Frontal cortex (tissue), 4 donors: ENCODE data around the gene CC2D1A. TPM values are rescaled to one million over a fixed set of nuclear protein-coding genes. Genes with fewer than 3 reads are reported as not detected.
"Not testable (repeated sequence)": the region's sequence is repeated elsewhere in the genome, so short reads cannot be mapped to it uniquely, and the experiment has no call there.

Experiments used
- DNase-seq, 2 donors: peaks; one replicate each; pipeline ENCODE4 v3.0.0; 2012; ENCODE audit warnings: low spot score in 2 of 2
- FAIRE-seq: peaks from 2 replicates; lab custom pipeline; 2012; peaks lifted over from hg19 to GRCh38; lab: Jason Lieb, UNC
- total RNA-seq: library from RNA; depleted of rRNA; stranded (reverse); fragments of >200 nt; gene quantifications from one replicate; pipeline ENCODE4 v1.2.3, GENCODE V29; 2014
- donor health status: control.
- donor health status: control.
- donor health status: control.

Gene CC2D1A
- total RNA-seq, 1 donor from 2014 or later = 10.2 TPM

- FAIRE-seq = no peak
- DNase-seq = no peak
These were observed 52.0 kb downstream of the CC2D1A start for GRCh38 chr19:13958043-13958442.

DNA sequence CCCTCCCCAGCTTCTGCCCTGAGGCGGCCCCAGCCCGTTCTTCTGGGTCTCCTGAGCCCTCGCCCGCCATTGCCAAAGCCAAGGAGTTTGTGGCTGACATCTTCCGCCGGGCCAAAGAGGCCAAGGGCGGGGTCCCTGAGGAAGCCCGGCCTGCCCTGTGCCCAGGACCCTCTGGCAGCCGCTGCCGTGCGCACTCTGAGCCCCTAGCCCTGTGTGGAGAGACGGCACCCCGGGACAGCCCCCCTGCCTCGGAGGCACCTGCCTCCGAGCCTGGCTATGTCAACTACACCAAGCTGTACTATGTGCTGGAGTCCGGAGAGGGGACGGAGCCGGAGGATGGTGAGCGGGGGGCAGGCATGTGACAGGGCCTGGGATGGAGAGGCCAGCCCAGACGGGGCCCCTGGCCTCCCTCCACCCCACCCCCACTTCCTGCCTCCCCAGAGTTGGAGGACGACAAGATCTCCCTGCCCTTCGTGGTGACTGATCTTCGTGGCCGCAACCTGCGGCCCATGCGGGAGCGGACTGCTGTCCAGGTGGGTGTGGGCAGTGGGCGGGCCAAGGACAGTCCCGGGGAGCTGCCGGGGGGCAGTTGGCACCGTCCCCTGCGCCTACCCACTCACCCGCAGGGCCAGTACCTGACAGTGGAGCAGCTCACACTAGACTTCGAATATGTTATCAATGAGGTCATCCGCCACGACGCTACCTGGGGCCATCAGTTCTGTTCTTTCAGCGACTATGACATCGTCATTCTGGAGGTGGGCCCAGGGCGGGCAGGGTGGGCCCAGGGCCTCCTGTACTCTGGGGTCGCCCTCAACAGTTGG is 53.4 kb downstream of the CC2D1A start:
- no peak for DNase-seq
- FAIRE-seq = no peak

DNA sequence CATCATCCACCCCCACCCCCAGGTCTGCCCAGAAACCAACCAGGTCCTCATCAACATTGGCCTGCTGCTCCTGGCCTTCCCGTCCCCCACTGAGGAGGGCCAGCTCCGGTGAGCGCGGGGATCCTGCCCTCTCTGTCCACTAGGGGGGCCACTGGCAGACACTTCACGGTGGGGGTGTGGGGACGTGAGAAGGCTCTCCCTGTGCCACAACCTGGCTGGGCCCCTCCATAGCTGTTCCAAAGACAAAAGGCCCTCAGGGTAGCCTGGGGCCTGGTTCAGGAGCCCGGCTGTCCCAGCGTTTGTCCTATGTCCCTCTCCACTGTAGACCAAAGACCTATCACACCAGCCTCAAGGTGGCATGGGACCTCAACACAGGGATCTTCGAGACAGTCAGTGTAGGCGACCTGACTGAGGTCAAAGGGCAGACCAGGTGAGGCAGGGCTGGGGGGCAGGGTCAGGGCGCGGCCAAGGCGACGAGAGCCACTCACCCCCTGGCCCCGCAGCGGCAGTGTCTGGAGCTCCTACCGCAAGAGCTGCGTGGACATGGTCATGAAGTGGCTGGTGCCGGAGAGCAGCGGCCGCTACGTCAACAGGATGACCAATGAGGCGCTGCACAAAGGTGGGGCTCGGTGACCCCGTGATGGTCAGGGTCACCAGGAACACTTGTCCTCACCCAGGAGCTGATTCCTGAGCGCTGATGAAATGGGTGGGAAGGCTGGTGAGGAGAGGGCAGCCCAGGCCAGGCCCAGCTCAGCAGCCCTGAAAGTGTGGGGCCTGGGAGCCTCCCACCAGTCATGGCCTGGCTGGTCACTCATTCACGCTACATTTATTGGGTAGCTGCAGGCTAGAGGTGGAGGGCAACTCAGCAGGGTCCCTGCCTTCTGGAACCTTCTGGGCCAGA is 54.2 kb downstream of the CC2D1A start:
- DNase-seq = no peak
- FAIRE-seq = no peak

- FAIRE-seq (no peak), DNase-seq (no peak)
These were observed 55.1 kb downstream of the CC2D1A start for GRCh38 chr19:13960863-13961784.

GRCh38 chr19:13961826-13962698 is 56.1 kb downstream of the CC2D1A start:
- no peak for FAIRE-seq
- no peak for DNase-seq

GRCh38 chr19:13962699-13963602 is 57.0 kb downstream of the CC2D1A start:
- no peak for DNase-seq
- FAIRE-seq = no peak

DNA sequence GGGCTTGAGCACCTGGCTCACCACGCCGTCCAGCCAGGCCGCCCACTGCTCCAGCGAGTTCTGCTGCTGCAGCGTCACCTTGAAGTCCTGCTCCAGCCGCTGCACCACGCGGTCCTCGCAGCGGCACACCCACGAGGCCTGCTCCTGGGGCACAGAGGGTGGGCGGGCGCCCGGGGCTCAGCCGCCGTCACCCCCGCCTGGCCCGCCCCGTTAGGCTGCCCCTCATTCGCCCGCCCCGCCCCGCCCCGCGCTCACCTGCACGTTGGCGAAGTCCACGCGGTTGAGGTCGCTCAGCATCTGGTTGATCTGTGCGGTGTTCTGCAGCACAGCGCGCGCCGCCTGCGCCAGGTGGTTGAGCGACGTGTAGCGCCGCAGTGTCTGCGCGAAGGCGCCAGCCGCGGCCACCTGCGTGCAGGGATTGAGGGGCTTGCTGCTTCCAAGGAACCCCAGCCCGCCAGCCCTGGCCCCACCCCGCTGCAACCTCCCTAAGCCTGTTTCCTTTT is 57.7 kb downstream of the CC2D1A start:
- DNase-seq (no peak), FAIRE-seq (no peak)

GRCh38 chr19:13964776-13965175 is 58.8 kb downstream of the CC2D1A start:
- no peak for DNase-seq
- no peak for FAIRE-seq

- FAIRE-seq (no peak), DNase-seq (no peak)
These were observed 59.4 kb downstream of the CC2D1A start for GRCh38 chr19:13965377-13965896.

GRCh38 chr19:13965926-13966683 is 60.1 kb downstream of the CC2D1A start:
- FAIRE-seq = no peak
- no peak for DNase-seq

- DNase-seq = no peak
- FAIRE-seq = no peak
These were observed 60.7 kb downstream of the CC2D1A start for GRCh38 chr19:13966684-13967128.

GRCh38 chr19:13967206-13967605 is 61.2 kb downstream of the CC2D1A start:
- not testable (repeated sequence) for FAIRE-seq, DNase-seq

DNA sequence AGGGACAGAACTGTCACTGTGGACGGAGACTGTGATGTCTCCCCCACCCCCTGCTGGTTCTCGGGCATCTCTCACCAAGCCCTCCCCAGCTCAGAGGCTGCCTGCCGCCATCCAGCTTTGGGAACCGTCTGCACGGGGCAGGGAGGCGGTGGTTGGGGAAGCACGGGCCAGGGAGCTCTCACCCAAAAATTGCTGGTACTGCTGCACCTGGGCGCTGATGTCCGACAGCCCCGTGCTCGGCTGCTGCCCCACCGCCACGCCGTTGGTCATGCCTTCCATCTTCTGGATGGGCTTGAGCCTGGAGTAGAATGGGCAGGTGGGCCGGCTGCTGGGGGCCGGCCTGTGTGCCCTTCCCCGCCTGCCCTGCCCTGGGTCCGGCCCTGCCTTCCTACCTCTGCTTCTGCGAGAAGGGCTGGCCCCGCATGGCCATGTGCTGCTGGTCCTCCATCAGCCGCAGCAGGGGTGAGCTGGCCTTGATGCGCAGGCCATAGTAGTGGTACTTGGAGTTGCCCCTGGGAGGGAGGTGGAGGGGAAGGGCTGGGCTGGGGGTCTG is 62.5 kb downstream of the CC2D1A start:
- FAIRE-seq (no peak), DNase-seq (no peak)

GRCh38 chr19:13968999-13969398 is 63.0 kb downstream of the CC2D1A start:
- no peak for DNase-seq
- no peak for FAIRE-seq

DNA sequence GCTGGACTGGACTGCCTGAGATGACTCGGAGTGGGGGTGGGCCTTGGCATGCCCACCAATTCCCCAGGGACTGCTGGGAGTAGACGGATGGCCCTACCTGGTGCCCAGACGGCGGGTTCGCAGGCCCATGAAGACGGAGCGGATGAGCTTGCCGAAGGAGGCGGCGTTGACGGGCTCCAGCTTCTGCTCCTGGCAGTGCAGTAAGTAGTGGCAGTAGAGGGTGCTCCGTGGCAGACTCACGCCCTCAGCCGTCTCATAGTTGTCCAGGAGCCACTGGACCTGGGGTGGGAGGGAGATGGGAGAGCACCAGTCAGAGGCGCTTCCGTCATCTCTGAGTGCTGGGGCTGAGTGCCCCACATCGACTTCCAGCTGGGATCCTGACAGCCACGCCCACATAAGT is 63.9 kb downstream of the CC2D1A start:
- DNase-seq = no peak

DNA sequence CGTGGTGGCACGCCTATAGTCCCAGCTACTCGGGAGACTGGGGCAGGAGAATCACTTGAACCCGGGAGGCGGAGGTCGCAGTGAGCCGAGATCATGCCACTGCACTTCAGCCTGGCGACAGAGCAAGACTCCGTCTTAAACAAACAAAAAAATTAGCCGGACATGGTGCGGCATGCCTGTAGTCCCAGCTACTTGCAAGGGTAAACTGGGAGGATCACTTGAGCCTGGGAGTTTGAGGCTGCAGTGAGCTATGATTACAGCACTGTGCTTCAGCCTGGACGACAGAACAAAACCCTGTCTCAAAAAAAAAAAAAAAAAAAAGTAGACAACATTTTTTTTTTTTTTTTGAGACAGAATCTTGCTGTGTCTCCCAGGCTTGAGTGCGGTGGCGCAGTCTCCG is 65.9 kb downstream of the CC2D1A start:
- not testable (repeated sequence) for FAIRE-seq, DNase-seq

More for the DNA sequence above, 63.9 kb downstream of the CC2D1A start:
- no peak for FAIRE-seq
